HCT116 (cell line): ENCODE data around the gene ALKBH2. TPM values are rescaled to one million over a fixed set of nuclear protein-coding genes. Genes with fewer than 3 reads are reported as not detected.

ENCODE experiments used
- ATAC-seq: fragments of 200-7000 bp; cut with Tn5 transposase; 2 replicates; pipeline ENCODE4 v1.9.1; 2020; ENCODE audit warnings: mild to moderate bottlenecking, moderate library complexity
- BruUV-seq: library from RNA; stranded (reverse); fragments of 400-500 nt; replicated peaks from 2 replicates; lab custom pipeline; 2021; lab: Mats Ljungman, UMichigan
- CTCF ChIA-PET: fragments of 300-600 bp; sonication (Branson Sonifier 250); formaldehyde crosslinking; loops from one replicate; lab custom pipeline; 2021; ENCODE audit warnings: antibody characterized with exemption; lab: Charles Lee
- POLR2A ChIA-PET: fragments of 300-600, 350-600 bp; sonication (Branson Sonifier 250); formaldehyde crosslinking; loops from one replicate; lab custom pipeline; 2021; ENCODE audit warnings: antibody characterized with exemption; lab: Charles Lee
- RAD21 ChIA-PET, 2 experiments: fragments of 300-600 bp; sonication (Branson Sonifier 250); formaldehyde crosslinking; loops; one replicate each; lab custom pipeline; 2023; ENCODE audit warnings: low total read pairs in 2 of 2; ENCODE audit not compliant: uncharacterized antibody in 2 of 2, unreplicated experiment in 2 of 2, low non-redundant PET in 1 of 2; lab: Charles Lee
- DNase-seq: peaks from one replicate; pipeline ENCODE4 v3.0.0-alpha.2; 2010; ENCODE audit warnings: low read depth, low spot score
- H2AFZ ChIP-seq: fragments of 200-600 bp; shearing (Covaris generic), sonication (generic); 2 replicates; pipeline ENCODE4 v1.6.1; 2017; ENCODE audit warnings: low read depth, mixed run types, mixed read lengths, antibody characterized with exemption, low read length; ENCODE audit not compliant: poor library complexity, severe bottlenecking
- H3K27ac ChIP-seq: 2 replicates; pipeline ENCODE4 v1.5.1; 2012; ENCODE audit warnings: low read depth, low read length
- H3K27me3 ChIP-seq: fragments of 200-600 bp; sonication (generic); 2 replicates; pipeline ENCODE4 v1.6.1; 2016; ENCODE audit warnings: mixed run types, low read length, mixed read lengths; ENCODE audit not compliant: insufficient read depth
- H3K36me3 ChIP-seq, 2 experiments: fragments of 200-500 bp in 1 of 2; fragments of 200-600 bp in 1 of 2; sonication (Bioruptor generic) in 1 of 2; sonication (generic) in 1 of 2; 2 replicates each; pipeline versions ENCODE4 v1.5.1 to v1.6.1; 2014 to 2016; ENCODE audit warnings: low read length in 2 of 2, inconsistent platforms in 1 of 2, mixed read lengths in 1 of 2, mixed run types in 1 of 2; ENCODE audit not compliant: insufficient read depth in 2 of 2, control insufficient read depth in 1 of 2
- H3K4me1 ChIP-seq, 2 experiments: fragments of 200-600 bp in 1 of 2; sonication (generic) in 1 of 2; 2 replicates each; pipeline versions ENCODE4 v1.5.1 to v1.6.1; 2012 to 2017; ENCODE audit warnings: low read length in 2 of 2, inconsistent platforms in 1 of 2, mild to moderate bottlenecking in 1 of 2, mixed read lengths in 1 of 2, mixed run types in 1 of 2, moderate library complexity in 1 of 2; ENCODE audit not compliant: insufficient read depth in 2 of 2, control insufficient read depth in 1 of 2
- H3K4me2 ChIP-seq: fragments of 200-600 bp; sonication (generic); 2 replicates; pipeline ENCODE4 v1.6.1; 2017; ENCODE audit warnings: mixed run types, low read length, mixed read lengths
- H3K4me3 ChIP-seq, 2 experiments: fragments of 200-600 bp in 1 of 2; sonication (generic) in 1 of 2; replicated peaks in 1 of 2; 2 replicates each; pipeline ENCODE4 v1.5.1; 2011 to 2016; ENCODE audit warnings: low read length in 2 of 2, control low read depth in 1 of 2, low read depth in 1 of 2, mild to moderate bottlenecking in 1 of 2, mixed read lengths in 1 of 2, mixed run types in 1 of 2
- H3K79me2 ChIP-seq: fragments of 200-600 bp; sonication (generic); 2 replicates; pipeline ENCODE4 v1.6.1; 2017; ENCODE audit warnings: mild to moderate bottlenecking, mixed run types, low read length, moderate library complexity, mixed read lengths; ENCODE audit not compliant: insufficient read depth
- H3K9ac ChIP-seq: fragments of 200-600 bp; sonication (generic); 2 replicates; pipeline ENCODE4 v1.6.1; 2016; ENCODE audit warnings: low read length, mixed read lengths
- H3K9me2 ChIP-seq: fragments of 200-600 bp; sonication (generic), shearing (Covaris generic); 2 replicates; pipeline ENCODE4 v1.6.1; 2017; ENCODE audit warnings: mixed run types, mild to moderate bottlenecking, moderate library complexity; ENCODE audit not compliant: insufficient read depth
- H3K9me3 ChIP-seq, 2 experiments: fragments of 200-500 bp in 1 of 2; fragments of 200-600 bp in 1 of 2; sonication (Bioruptor generic) in 1 of 2; sonication (generic) in 1 of 2; 2 replicates each; pipeline ENCODE4 v1.6.1; 2014 to 2017; ENCODE audit warnings: low read length in 2 of 2, mixed read lengths in 2 of 2, inconsistent platforms in 1 of 2, low read depth in 1 of 2, mild to moderate bottlenecking in 1 of 2, mixed run types in 1 of 2, moderate library complexity in 1 of 2; ENCODE audit not compliant: control insufficient read depth in 1 of 2, insufficient read depth in 1 of 2
- H4K20me1 ChIP-seq: fragments of 200-600 bp; sonication (generic), shearing (Covaris generic); 2 replicates; pipeline ENCODE4 v1.6.1; 2017; ENCODE audit warnings: mixed run types, mild to moderate bottlenecking, moderate library complexity; ENCODE audit not compliant: insufficient read depth
- ATF3 ChIP-seq: IDR thresholded peaks from 2 replicates; pipeline ENCODE4 v1.6.1; 2012
- CBX3 ChIP-seq: IDR thresholded peaks from 2 replicates; pipeline ENCODE4 v1.6.1; 2012; ENCODE audit warnings: low read depth
- CTCF ChIP-seq, 3 experiments: fragments of 200-600 bp in 1 of 3; sonication (generic) in 1 of 3; IDR thresholded peaks in 2 of 3; conservative IDR thresholded peaks in 1 of 3; 2 replicates each; pipeline ENCODE4 v1.5.1; 2012 to 2017; ENCODE audit warnings: low read depth in 2 of 3, low read length in 2 of 3, antibody characterized with exemption in 1 of 3, borderline replicate concordance in 1 of 3, control low read depth in 1 of 3, mild to moderate bottlenecking in 1 of 3, mixed read lengths in 1 of 3, mixed run types in 1 of 3, moderate library complexity in 1 of 3; ENCODE audit not compliant: insufficient read depth in 1 of 3
- ELF1 ChIP-seq: IDR thresholded peaks from 2 replicates; pipeline ENCODE4 v1.6.1; 2012; ENCODE audit warnings: low read depth, borderline replicate concordance
- EZH2 ChIP-seq: fragments of 200-600 bp; sonication (generic); IDR thresholded peaks from 2 replicates; pipeline ENCODE4 v1.6.1; 2017; ENCODE audit warnings: antibody characterized with exemption, mixed run types
- EZH2phosphoT487 ChIP-seq: fragments of 200-600 bp; IDR thresholded peaks from 2 replicates; pipeline ENCODE4 v1.6.1; 2018; ENCODE audit warnings: antibody characterized with exemption, borderline replicate concordance
- MAX ChIP-seq: IDR thresholded peaks from 2 replicates; pipeline ENCODE4 v1.6.1; 2012
- POLR2A ChIP-seq: IDR thresholded peaks from 2 replicates; pipeline ENCODE4 v1.7.0; 2011; ENCODE audit warnings: borderline replicate concordance; ENCODE audit not compliant: insufficient read depth, insufficient read length; ENCODE audit errors: extremely low read depth
- RAD21 ChIP-seq: IDR thresholded peaks from 2 replicates; pipeline ENCODE4 v1.6.1; 2012; ENCODE audit warnings: low read depth, mild to moderate bottlenecking
- SIN3A ChIP-seq: IDR thresholded peaks from 2 replicates; pipeline ENCODE4 v1.6.1; 2012; ENCODE audit warnings: low read depth
- SP1 ChIP-seq: IDR thresholded peaks from 2 replicates; pipeline ENCODE4 v1.6.1; 2012; ENCODE audit warnings: low read depth
- YY1 ChIP-seq: IDR thresholded peaks from 2 replicates; pipeline ENCODE4 v1.6.1; 2011; ENCODE audit warnings: low read length, low read depth, moderate library complexity, mild to moderate bottlenecking; ENCODE audit not compliant: insufficient replicate concordance; ENCODE audit errors: extremely low read depth
- ZFX ChIP-seq: fragments of 450-650 bp; IDR thresholded peaks from 2 replicates; pipeline ENCODE4 v1.6.1; 2017
- intact Hi-C: fragments of 100-400 bp; cut with micrococcal nuclease; formaldehyde crosslinking; loops from 2 replicates; pipeline ENCODE4 v1.10.0; 2022
- total RNA-seq: library from RNA; stranded (reverse); gene quantifications from one replicate; pipeline ENCODE4 v1.2.1, GENCODE V29; 2021; ENCODE audit not compliant: unreplicated experiment
- TF ChIP-seq, protein P1 (sequence below): IDR thresholded peaks from 2 replicates; pipeline ENCODE4 v1.6.1; 2012; ENCODE audit warnings: low read depth

Gene ALKBH2
- total RNA-seq, 1 experiment from 2014 or later, result 35.8 TPM

GRCh38 chr12:109056891-109057290, 36.4 kb downstream of the ALKBH2 start:
- H3K27ac ChIP-seq, result no peak overlapping the region
- DNase-seq (no peak), ATAC-seq (no peak)
- no peaks in the 10 kb centered on the region for H3K9me2 ChIP-seq
- no peaks in the 10 kb centered on the region for H4K20me1 ChIP-seq
- no peaks in the 10 kb centered on the region for H3K9me3 ChIP-seq
- H3K4me1 ChIP-seq, result peaks cover 6 to 11% of the 10 kb centered on the region in 2 experiments; a peak in 2 of 4 replicates
- H3K36me3 ChIP-seq, result no peaks in the 10 kb centered on the region; a peak in 1 of 4 replicates
- RAD21 ChIA-PET, result no interaction called here
- no peak overlapping the region for H2AFZ ChIP-seq
- no TSS peak for BruUV-seq
- POLR2A ChIA-PET, result no interaction called here
- intact Hi-C loops, result no loop called here
- no peaks in the 10 kb centered on the region for H3K79me2 ChIP-seq
- H3K27me3 ChIP-seq, result no peaks in the 10 kb centered on the region
- TF ChIP-seq CTCF (IDR thresholded peaks at IDR 0.05 in 2 of 3, conservative IDR thresholded peaks at IDR 0.05 in 1 of 3; ENCODE audit: borderline replicate concordance in 1 of 3, insufficient read depth in 1 of 3, low read depth in 2 of 3, low read length in 2 of 3), result no peak
- TF ChIP-seq RAD21, result no peak
- TF ChIP-seq ZFX, result no peak
- TF ChIP-seq, protein P1, sequence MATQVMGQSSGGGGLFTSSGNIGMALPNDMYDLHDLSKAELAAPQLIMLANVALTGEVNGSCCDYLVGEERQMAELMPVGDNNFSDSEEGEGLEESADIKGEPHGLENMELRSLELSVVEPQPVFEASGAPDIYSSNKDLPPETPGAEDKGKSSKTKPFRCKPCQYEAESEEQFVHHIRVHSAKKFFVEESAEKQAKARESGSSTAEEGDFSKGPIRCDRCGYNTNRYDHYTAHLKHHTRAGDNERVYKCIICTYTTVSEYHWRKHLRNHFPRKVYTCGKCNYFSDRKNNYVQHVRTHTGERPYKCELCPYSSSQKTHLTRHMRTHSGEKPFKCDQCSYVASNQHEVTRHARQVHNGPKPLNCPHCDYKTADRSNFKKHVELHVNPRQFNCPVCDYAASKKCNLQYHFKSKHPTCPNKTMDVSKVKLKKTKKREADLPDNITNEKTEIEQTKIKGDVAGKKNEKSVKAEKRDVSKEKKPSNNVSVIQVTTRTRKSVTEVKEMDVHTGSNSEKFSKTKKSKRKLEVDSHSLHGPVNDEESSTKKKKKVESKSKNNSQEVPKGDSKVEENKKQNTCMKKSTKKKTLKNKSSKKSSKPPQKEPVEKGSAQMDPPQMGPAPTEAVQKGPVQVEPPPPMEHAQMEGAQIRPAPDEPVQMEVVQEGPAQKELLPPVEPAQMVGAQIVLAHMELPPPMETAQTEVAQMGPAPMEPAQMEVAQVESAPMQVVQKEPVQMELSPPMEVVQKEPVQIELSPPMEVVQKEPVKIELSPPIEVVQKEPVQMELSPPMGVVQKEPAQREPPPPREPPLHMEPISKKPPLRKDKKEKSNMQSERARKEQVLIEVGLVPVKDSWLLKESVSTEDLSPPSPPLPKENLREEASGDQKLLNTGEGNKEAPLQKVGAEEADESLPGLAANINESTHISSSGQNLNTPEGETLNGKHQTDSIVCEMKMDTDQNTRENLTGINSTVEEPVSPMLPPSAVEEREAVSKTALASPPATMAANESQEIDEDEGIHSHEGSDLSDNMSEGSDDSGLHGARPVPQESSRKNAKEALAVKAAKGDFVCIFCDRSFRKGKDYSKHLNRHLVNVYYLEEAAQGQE, result no peak
- no peak for TF ChIP-seq MAX
- TF ChIP-seq ELF1, result no peak
- no peak for TF ChIP-seq CBX3
- no peak for TF ChIP-seq EZH2
- no peak for TF ChIP-seq SIN3A
- TF ChIP-seq SP1, result no peak
- TF ChIP-seq EZH2phosphoT487, result no peak
- no peak for TF ChIP-seq ATF3
- TF ChIP-seq POLR2A, result no peak
- no peak for TF ChIP-seq YY1
- H3K4me3 ChIP-seq, result no peak overlapping the region
- H3K4me2 ChIP-seq, result no peak overlapping the region
- CTCF ChIA-PET, result no interaction called here
- no peak overlapping the region for H3K9ac ChIP-seq
